Lower lobe of right lung (tissue), 2 donors: ENCODE results near the gene GSTT4. TPM values are rescaled to one million over a fixed set of nuclear protein-coding genes. Genes with fewer than 3 reads are reported as not detected.

ENCODE experiments used
- ATAC-seq, 2 donors: fragments of 200-7000 bp; cut with Tn5 transposase; one replicate each; pipeline ENCODE4 v1.9.1; 2020 to 2022; ENCODE audit warnings: mild to moderate bottlenecking in 2 of 2, moderate library complexity in 2 of 2
- DNase-seq: peaks from one replicate; pipeline ENCODE4 v3.0.0-alpha.2; 2020
- H3K27ac ChIP-seq: fragments of 200-600 bp; one replicate; pipeline ENCODE4 v1.8.0; 2022
- H3K27me3 ChIP-seq: fragments of 200-600 bp; one replicate; pipeline ENCODE4 v1.8.0; 2022; ENCODE audit warnings: low read depth
- H3K36me3 ChIP-seq: fragments of 200-600 bp; one replicate; pipeline ENCODE4 v1.8.0; 2022; ENCODE audit warnings: mild to moderate bottlenecking
- H3K4me1 ChIP-seq: fragments of 200-600 bp; one replicate; pipeline ENCODE4 v1.8.0; 2022
- H3K4me3 ChIP-seq: fragments of 200-600 bp; one replicate; pipeline ENCODE4 v1.8.0; 2022; ENCODE audit warnings: mild to moderate bottlenecking
- H3K9me3 ChIP-seq: fragments of 200-600 bp; one replicate; pipeline ENCODE4 v1.8.0; 2022
- intact Hi-C: fragments of 100-400 bp; cut with DNase I; formaldehyde crosslinking; loops from one replicate; pipeline ENCODE4 v1.11.0; 2022
- total RNA-seq: library from RNA; stranded (reverse); fragmentation: NEBNext Ultra II Directional; extraction: Animal tissue kit (Norgen Biotek cat#: 25700); gene quantifications from one replicate; pipeline ENCODE4 v1.2.1, GENCODE V29; 2021
- TF ChIP-seq, protein P1 (sequence below): fragments of 200-600 bp; IDR thresholded peaks from one replicate; pipeline ENCODE4 v1.8.0; 2022; ENCODE audit warnings: antibody characterized with exemption, mild to moderate bottlenecking
- donor health status: DM: no; HTN: yes; CAD: no; lungs with severe emphysema.

GSTT4 gene
- total RNA-seq, 1 donor from 2014 or later: not detected

GRCh38 chr22:24025475-24025874 is 20.2 kb upstream of the GSTT4 start:
- no peak overlapping the region for H3K27ac ChIP-seq
- ATAC-seq: no peak
- TF ChIP-seq, protein P1, sequence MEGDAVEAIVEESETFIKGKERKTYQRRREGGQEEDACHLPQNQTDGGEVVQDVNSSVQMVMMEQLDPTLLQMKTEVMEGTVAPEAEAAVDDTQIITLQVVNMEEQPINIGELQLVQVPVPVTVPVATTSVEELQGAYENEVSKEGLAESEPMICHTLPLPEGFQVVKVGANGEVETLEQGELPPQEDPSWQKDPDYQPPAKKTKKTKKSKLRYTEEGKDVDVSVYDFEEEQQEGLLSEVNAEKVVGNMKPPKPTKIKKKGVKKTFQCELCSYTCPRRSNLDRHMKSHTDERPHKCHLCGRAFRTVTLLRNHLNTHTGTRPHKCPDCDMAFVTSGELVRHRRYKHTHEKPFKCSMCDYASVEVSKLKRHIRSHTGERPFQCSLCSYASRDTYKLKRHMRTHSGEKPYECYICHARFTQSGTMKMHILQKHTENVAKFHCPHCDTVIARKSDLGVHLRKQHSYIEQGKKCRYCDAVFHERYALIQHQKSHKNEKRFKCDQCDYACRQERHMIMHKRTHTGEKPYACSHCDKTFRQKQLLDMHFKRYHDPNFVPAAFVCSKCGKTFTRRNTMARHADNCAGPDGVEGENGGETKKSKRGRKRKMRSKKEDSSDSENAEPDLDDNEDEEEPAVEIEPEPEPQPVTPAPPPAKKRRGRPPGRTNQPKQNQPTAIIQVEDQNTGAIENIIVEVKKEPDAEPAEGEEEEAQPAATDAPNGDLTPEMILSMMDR: no peak
- H3K9me3 ChIP-seq: no peaks in the 10 kb centered on the region
- no peaks in the 10 kb centered on the region for H3K27me3 ChIP-seq
- no peaks in the 10 kb centered on the region for H3K4me1 ChIP-seq
- H3K4me3 ChIP-seq: no peak overlapping the region
- no peaks in the 10 kb centered on the region for H3K36me3 ChIP-seq
- intact Hi-C loops: no loop called here
- DNase-seq: no peak

DNA sequence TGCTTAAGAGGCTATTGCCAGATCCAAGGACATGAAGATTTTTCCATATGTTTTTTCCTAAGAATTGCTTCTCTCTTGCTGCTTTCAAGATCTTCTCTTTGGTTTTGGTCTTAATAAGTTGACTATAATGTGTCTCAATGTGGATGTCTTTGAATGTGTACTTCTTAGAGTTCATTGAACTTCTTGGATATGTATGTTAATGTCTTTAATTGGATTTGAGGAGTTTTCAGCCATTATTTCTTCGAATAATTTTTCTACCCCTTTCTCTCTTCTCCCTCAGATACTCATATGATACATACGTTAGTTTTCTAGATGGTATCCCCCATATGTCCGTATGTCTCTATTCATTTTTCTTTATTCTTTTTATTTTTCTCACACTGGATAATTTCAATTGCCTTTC is 19.1 kb upstream of the GSTT4 start:
- Histone ChIP-seq H3K9me3 (no peaks in the 10 kb centered on the region), H3K4me3 (no peak overlapping the region), H3K36me3 (no peaks in the 10 kb centered on the region), H3K27me3 (no peaks in the 10 kb centered on the region), H3K4me1 (no peaks in the 10 kb centered on the region), H3K27ac (no peak overlapping the region)
- intact Hi-C loops: no loop called here
- no peak for DNase-seq
- no peak for ATAC-seq
- TF ChIP-seq, protein P1: no peak

DNA sequence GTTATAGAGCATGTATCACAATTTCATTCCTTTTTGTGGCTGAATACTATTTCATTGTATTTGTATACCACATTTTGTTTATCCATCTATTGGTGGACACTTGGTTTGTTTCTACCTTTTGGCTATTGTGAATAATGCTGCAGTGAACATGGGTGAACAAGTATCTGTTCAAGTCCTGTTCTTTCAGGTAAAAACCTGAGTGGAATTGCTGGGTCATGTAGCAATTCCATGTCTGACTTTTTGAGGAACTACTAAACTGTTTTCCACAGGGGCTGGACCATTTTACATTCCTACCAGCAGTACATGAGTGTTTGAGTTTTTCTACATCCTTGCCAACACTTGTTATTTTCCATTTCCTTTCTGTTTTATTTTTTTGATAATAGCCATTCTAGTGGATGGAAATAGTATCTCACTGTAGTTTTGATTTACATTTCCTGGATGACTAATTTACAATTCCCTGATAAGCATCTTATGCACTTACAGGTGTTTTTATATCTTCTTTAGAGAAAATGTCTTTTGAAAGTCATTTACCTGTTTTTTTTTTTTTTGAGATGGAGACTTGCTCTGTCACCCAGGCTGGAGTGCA is 18.0 kb upstream of the GSTT4 start:
- intact Hi-C loops: no loop called here
- Histone ChIP-seq H3K27me3 (no peaks in the 10 kb centered on the region), H3K27ac (no peak overlapping the region), H3K4me3 (no peak overlapping the region), H3K36me3 (no peaks in the 10 kb centered on the region), H3K4me1 (no peaks in the 10 kb centered on the region), H3K9me3 (no peaks in the 10 kb centered on the region)
- no peak for ATAC-seq
- DNase-seq: no peak
- TF ChIP-seq, protein P1: no peak

GRCh38 chr22:24021304-24021703 is 16.1 kb upstream of the GSTT4 start:
- intact Hi-C loops: no loop called here
- TF ChIP-seq, protein P1: no peak
- no peak for ATAC-seq

DNA sequence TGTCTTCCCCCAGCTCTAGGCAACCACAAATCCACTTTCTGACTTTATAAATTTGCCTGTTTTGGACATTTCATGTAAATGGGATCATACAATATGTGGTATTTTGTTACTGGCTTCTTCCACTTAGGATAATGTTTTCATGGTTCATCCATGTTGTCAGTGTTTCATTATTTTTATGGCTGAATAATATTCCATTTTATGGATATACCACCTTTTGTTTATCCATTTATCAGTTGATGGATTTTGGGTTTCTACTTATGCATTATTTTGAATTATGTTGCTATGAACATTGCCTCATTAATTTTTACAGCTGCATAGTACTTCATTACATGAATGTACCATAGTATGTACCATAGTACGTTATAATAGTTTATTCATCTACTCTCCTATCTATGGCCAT is 10.9 kb upstream of the GSTT4 start:
- peaks cover 14% of the 10 kb centered on the region for H3K4me1 ChIP-seq
- DNase-seq: no peak
- no peak for ATAC-seq
- H3K9me3 ChIP-seq: no peaks in the 10 kb centered on the region
- intact Hi-C loops: no loop called here
- H3K27ac ChIP-seq: no peak overlapping the region
- peaks cover 9% of the 10 kb centered on the region for H3K36me3 ChIP-seq
- no peaks in the 10 kb centered on the region for H3K27me3 ChIP-seq
- no peak overlapping the region for H3K4me3 ChIP-seq
- TF ChIP-seq, protein P1: no peak

More at GRCh38 chr22:24021304-24021703, 16.1 kb upstream of the GSTT4 start:
- Histone ChIP-seq H3K4me3 (no peak overlapping the region), H3K36me3 (peaks cover 9% of the 10 kb centered on the region), H3K27me3 (no peaks in the 10 kb centered on the region), H3K9me3 (no peaks in the 10 kb centered on the region), H3K27ac (no peak overlapping the region), H3K4me1 (no peaks in the 10 kb centered on the region)
- no peak for DNase-seq
